H1 (cell line): ENCODE measurements around the gene ACADVL. TPM values are rescaled to one million over a fixed set of nuclear protein-coding genes. Genes with fewer than 3 reads are reported as not detected.
"Not testable (repeated sequence)": the region's sequence is repeated elsewhere in the genome, so short reads cannot be mapped to it uniquely, and the experiment has no call there.

Source experiments
- CTCF ChIA-PET: fragments of 300-600 bp; sonication (Branson Sonifier 250); formaldehyde crosslinking; loops from one replicate; lab custom pipeline; 2021; ENCODE audit not compliant: partially characterized antibody; lab: Charles Lee
- POLR2A ChIA-PET: fragments of 300-600 bp; sonication (Branson Sonifier 250); formaldehyde crosslinking; loops from one replicate; lab custom pipeline; 2021; ENCODE audit warnings: inconsistent platforms; ENCODE audit not compliant: partially characterized antibody; lab: Charles Lee
- DNase-seq, 2 experiments: peaks; one replicate each; pipeline versions ENCODE4 v3.0.0 to v3.0.0-alpha.2; 2010 to 2022; ENCODE audit warnings: low spot score in 2 of 2, low read depth in 1 of 2, mixed read lengths in 1 of 2
- FAIRE-seq: peaks from 2 replicates; lab custom pipeline; 2011; peaks lifted over from hg19 to GRCh38; lab: Jason Lieb, UNC
- H2AFZ ChIP-seq: 2 replicates; pipeline ENCODE4 v1.8.1; 2012; ENCODE audit warnings: low read length, inconsistent platforms
- H2AK5ac ChIP-seq: 2 replicates; pipeline ENCODE4 v1.6.1; 2013; ENCODE audit warnings: low read depth, low read length
- H2BK120ac ChIP-seq: replicated peaks from 2 replicates; pipeline ENCODE3; 2013; ENCODE audit warnings: low read depth, low read length, inconsistent platforms
- H2BK12ac ChIP-seq: 2 replicates; pipeline ENCODE4 v1.6.1; 2013; ENCODE audit warnings: low read depth, low read length
- H2BK15ac ChIP-seq: 2 replicates; pipeline ENCODE4 v1.6.1; 2013; ENCODE audit warnings: low read length
- H2BK20ac ChIP-seq: 2 replicates; pipeline ENCODE4 v1.6.1; 2013; ENCODE audit warnings: low read length
- H2BK5ac ChIP-seq: 2 replicates; pipeline ENCODE4 v1.6.1; 2013; ENCODE audit warnings: low read depth, low read length
- H3K14ac ChIP-seq: 2 replicates; pipeline ENCODE4 v1.6.1; 2013; ENCODE audit warnings: inconsistent platforms; ENCODE audit not compliant: insufficient read length
- H3K18ac ChIP-seq: 2 replicates; pipeline ENCODE4 v1.6.1; 2013; ENCODE audit warnings: low read length; ENCODE audit errors: extremely low read depth
- H3K23ac ChIP-seq: 2 replicates; pipeline ENCODE4 v1.6.1; 2013; ENCODE audit warnings: inconsistent platforms; ENCODE audit not compliant: insufficient read length
- H3K23me2 ChIP-seq: 2 replicates; pipeline ENCODE4 v1.6.1; 2013; ENCODE audit warnings: low read depth, low read length
- H3K27ac ChIP-seq: 2 replicates; pipeline ENCODE4 v1.6.1; 2011; ENCODE audit warnings: low read depth, low read length, inconsistent platforms
- H3K27me3 ChIP-seq, 4 experiments: replicated peaks in 1 of 4; 1 replicate in 1 of 4; 2 replicates in 3 of 4; pipeline versions ENCODE4 v1.6.1 to v1.8.1; 2011 to 2013; ENCODE audit warnings: low read length in 3 of 4, mild to moderate bottlenecking in 3 of 4, inconsistent platforms in 2 of 4, mixed read lengths in 2 of 4, moderate library complexity in 1 of 4; ENCODE audit not compliant: control insufficient read depth in 3 of 4, insufficient read depth in 3 of 4; ENCODE audit errors: extremely low read depth in 1 of 4
- H3K36me3 ChIP-seq, 4 experiments: 2 replicates each; pipeline versions ENCODE4 v1.6.1 to v1.8.1; 2011 to 2013; ENCODE audit warnings: mild to moderate bottlenecking in 4 of 4, low read length in 3 of 4, moderate library complexity in 2 of 4, control low read depth in 1 of 4, inconsistent platforms in 1 of 4; ENCODE audit not compliant: insufficient read depth in 4 of 4, control insufficient read depth in 2 of 4
- H3K4ac ChIP-seq: replicated peaks from 2 replicates; pipeline ENCODE3; 2013; ENCODE audit warnings: low read length, low read depth, mixed read lengths, inconsistent platforms; ENCODE audit not compliant: insufficient read length
- H3K4me1 ChIP-seq, 4 experiments: replicated peaks in 1 of 4; 1 replicate in 1 of 4; 2 replicates in 3 of 4; pipeline versions ENCODE4 v1.6.1 to v1.8.1; 2011 to 2013; ENCODE audit warnings: low read length in 3 of 4, inconsistent platforms in 2 of 4, mixed read lengths in 1 of 4; ENCODE audit not compliant: insufficient read depth in 4 of 4, control insufficient read depth in 3 of 4
- H3K4me2 ChIP-seq, 2 experiments: 2 replicates each; pipeline versions ENCODE4 v1.6.1 to v1.8.1; 2011 to 2013; ENCODE audit warnings: low read depth in 2 of 2, low read length in 2 of 2, control low read depth in 1 of 2, inconsistent platforms in 1 of 2, mild to moderate bottlenecking in 1 of 2; ENCODE audit not compliant: insufficient read depth in 1 of 2
- H3K4me3 ChIP-seq, 4 experiments: fragments of 200-600, 300-600 bp in 1 of 4; sonication (generic), shearing (Covaris generic), sonication (Bioruptor Twin) in 1 of 4; 2 replicates each; pipeline versions ENCODE4 v1.5.1 to v1.8.1; 2011 to 2016; ENCODE audit warnings: low read length in 4 of 4, low read depth in 3 of 4, control low read depth in 2 of 4, inconsistent platforms in 2 of 4, mild to moderate bottlenecking in 2 of 4, mixed read lengths in 1 of 4, moderate library complexity in 1 of 4; ENCODE audit not compliant: insufficient read depth in 2 of 4; ENCODE audit errors: extremely low read depth in 1 of 4
- H3K56ac ChIP-seq: replicated peaks from 2 replicates; pipeline ENCODE3; 2013; ENCODE audit warnings: low read depth, mild to moderate bottlenecking, mixed read lengths, low read length, inconsistent platforms; ENCODE audit not compliant: insufficient read length
- H3K79me1 ChIP-seq: 2 replicates; pipeline ENCODE4 v1.6.1; 2013; ENCODE audit warnings: low read depth, low read length, control low read depth
- H3K79me2 ChIP-seq, 2 experiments: 2 replicates each; pipeline versions ENCODE4 v1.6.1 to v1.8.1; 2012 to 2013; ENCODE audit warnings: low read length in 2 of 2, mild to moderate bottlenecking in 2 of 2, inconsistent platforms in 1 of 2; ENCODE audit not compliant: insufficient read depth in 2 of 2, control insufficient read depth in 1 of 2
- H3K9ac ChIP-seq, 4 experiments: replicated peaks in 1 of 4; 1 replicate in 1 of 4; 2 replicates in 3 of 4; pipeline versions ENCODE4 v1.6.1 to v1.8.1; 2011 to 2013; ENCODE audit warnings: low read depth in 3 of 4, low read length in 3 of 4, control low read depth in 2 of 4, mild to moderate bottlenecking in 2 of 4, moderate library complexity in 2 of 4, inconsistent platforms in 1 of 4; ENCODE audit errors: extremely low read depth in 1 of 4
- H3K9me3 ChIP-seq, 2 experiments: 2 replicates each; pipeline versions ENCODE4 v1.6.1 to v1.8.1; 2012 to 2013; ENCODE audit warnings: mild to moderate bottlenecking in 2 of 2, moderate library complexity in 2 of 2, control low read depth in 1 of 2, inconsistent platforms in 1 of 2, low read depth in 1 of 2, low read length in 1 of 2, mixed read lengths in 1 of 2; ENCODE audit not compliant: insufficient read depth in 2 of 2
- H4K20me1 ChIP-seq, 2 experiments: replicated peaks in 1 of 2; 2 replicates each; pipeline versions ENCODE3 to v1.8.1; 2011 to 2013; ENCODE audit warnings: inconsistent platforms in 2 of 2, low read length in 2 of 2, mild to moderate bottlenecking in 1 of 2; ENCODE audit not compliant: insufficient read depth in 2 of 2, control insufficient read depth in 1 of 2
- H4K5ac ChIP-seq: 2 replicates; pipeline ENCODE4 v1.6.1; 2013; ENCODE audit warnings: low read length, low read depth, mixed read lengths, inconsistent platforms; ENCODE audit not compliant: insufficient read length
- H4K8ac ChIP-seq: 2 replicates; pipeline ENCODE4 v1.8.0; 2013; ENCODE audit warnings: mild to moderate bottlenecking, moderate library complexity, low read length, inconsistent platforms; ENCODE audit not compliant: insufficient read depth; ENCODE audit errors: extremely low read depth
- H4K91ac ChIP-seq: replicated peaks from 2 replicates; pipeline ENCODE3; 2013; ENCODE audit warnings: low read length, mixed read lengths, inconsistent platforms; ENCODE audit not compliant: insufficient read length
- CTCF ChIP-seq, 3 experiments: IDR thresholded peaks; 1 replicate in 2 of 3; 2 replicates in 1 of 3; pipeline versions ENCODE4 v1.5.1 to v1.6.1; 2011; ENCODE audit warnings: low read length in 3 of 3, mild to moderate bottlenecking in 3 of 3, inconsistent platforms in 2 of 3, low read depth in 1 of 3, moderate library complexity in 1 of 3; ENCODE audit not compliant: insufficient read depth in 1 of 3; ENCODE audit errors: control extremely low read depth in 1 of 3
- GABPA ChIP-seq: IDR thresholded peaks from 2 replicates; pipeline ENCODE4 v1.6.1; 2011; ENCODE audit warnings: mild to moderate bottlenecking, low read length, moderate library complexity, borderline replicate concordance; ENCODE audit not compliant: insufficient read depth
- NANOG ChIP-seq: IDR thresholded peaks from 2 replicates; pipeline ENCODE4 v1.6.1; 2011; ENCODE audit warnings: low read length, low read depth, mild to moderate bottlenecking, inconsistent platforms; ENCODE audit not compliant: insufficient read depth, poor library complexity, severe bottlenecking
- RXRA ChIP-seq: IDR thresholded peaks from 2 replicates; pipeline ENCODE4 v1.6.1; 2011; ENCODE audit warnings: low read depth, mild to moderate bottlenecking, low read length, moderate library complexity; ENCODE audit not compliant: insufficient read depth
- SIRT6 ChIP-seq: IDR thresholded peaks from one replicate; pipeline ENCODE4 v1.7.1; 2012; ENCODE audit warnings: low read length, inconsistent platforms
- USF2 ChIP-seq: IDR thresholded peaks from 2 replicates; pipeline ENCODE4 v1.6.1; 2011; ENCODE audit warnings: low read length, improper control_type of control experiment
- WGBS, 2 experiments: shearing (Covaris generic) in 1 of 2; methylation state at CpG; one replicate each; pipeline versions ENCODE4 v1.1.6 to v1.1.7; 2013 to 2015; ENCODE audit warnings: low lambda C conversion rate in 2 of 2, mixed read lengths in 2 of 2, inconsistent platforms in 1 of 2, low coverage in 1 of 2, missing lambda C conversion rate in 1 of 2; ENCODE audit not compliant: insufficient replicate concordance in 2 of 2, insufficient coverage in 1 of 2, insufficient read length in 1 of 2; ENCODE audit errors: extremely low coverage in 1 of 2, missing lambda C conversion rate in 1 of 2; 5-methylcytosine and 5-hydroxymethylcytosine counted together
- polyA plus RNA-seq, 7 experiments: library from polyadenylated mRNA; depleted of rRNA in 3 of 7; stranded (reverse) in 5 of 7; unstranded in 2 of 7; fragments of >200 nt in 5 of 7; fragments of 200-250 nt in 2 of 7; gene quantifications; 1 replicate in 5 of 7; 2 replicates in 1 of 7; 4 replicates in 1 of 7; pipeline versions ENCODE4 v1.2.1 to v1.2.3, GENCODE V29; 2011 to 2013; ENCODE audit warnings: missing spikeins in 2 of 7, mixed read lengths in 2 of 7
- total RNA-seq: library from RNA; stranded (reverse); fragmentation: NEBNext Ultra II Directional; extraction: Animal tissue kit (Norgen Biotek cat#: 25700); gene quantifications from 2 replicates; pipeline ENCODE4 v1.2.1, GENCODE V29; 2021

ACADVL gene
- total and polyA plus RNA-seq, 2 of the 8 experiments (the other 6 are each of a cell fraction or from before 2014, with no cell fraction given), result 181 to 231 TPM

GRCh38 chr17:7179317-7180254, 40.2 kb upstream of the ACADVL start, which contains the start of gene ASGR1 (continued):
- TF ChIP-seq USF2, result no peak
- no peak for TF ChIP-seq RXRA
- no peak for TF ChIP-seq CTCF (IDR thresholded peaks at IDR 0.05; ENCODE audit: control extremely low read depth in 1 of 3, insufficient read depth in 1 of 3, low read depth in 1 of 3, low read length in 3 of 3)
- no peak for TF ChIP-seq NANOG
- no peak for TF ChIP-seq SIRT6
- TF ChIP-seq GABPA, result no peak

- DNase-seq, H3K56ac ChIP-seq, H2BK12ac ChIP-seq, H3K4me3 ChIP-seq, H2BK120ac ChIP-seq, H3K9ac ChIP-seq, H4K91ac ChIP-seq, H2BK20ac ChIP-seq, H3K79me2 ChIP-seq, H2AFZ ChIP-seq, H3K36me3 ChIP-seq, FAIRE-seq, H2AK5ac ChIP-seq, H3K27ac ChIP-seq, H3K14ac ChIP-seq, H4K20me1 ChIP-seq, H2BK5ac ChIP-seq, H3K79me1 ChIP-seq, H3K4ac ChIP-seq, H3K4me2 ChIP-seq, H4K8ac ChIP-seq, H3K9me3 ChIP-seq, H4K5ac ChIP-seq, H3K27me3 ChIP-seq, H2BK15ac ChIP-seq, H3K18ac ChIP-seq, H3K23ac ChIP-seq, H3K4me1 ChIP-seq: not testable (repeated sequence)
- CTCF ChIA-PET, result interaction anchor here (1.1 to 5.4 kb wide), 4 partner anchors 8 to 137 kb away, joined by 3 to 32 read pairs (median 6); partner anchors contain the start of gene SLC16A11
- POLR2A ChIA-PET, result interaction anchor here (0.6 kb wide), 1 partner anchor 13 kb away, joined by 3 read pairs; no protein-coding TSS in a partner anchor
- H3K23me2 ChIP-seq, result peaks cover 11% of the 10 kb centered on the region; the same call in 1 of the 2 replicates
- WGBS, 2 experiments, result 87% methylated on average over 2 of the region's 2 CpGs; no CpG with 5 or more reads in 1 of the 2 experiments
Observed at GRCh38 chr17:7182101-7182500, 37.6 kb upstream of the ACADVL start.
